HCT116 (cell line): ENCODE results near the gene CMIP.

Experiments used
- CTCF ChIP-seq, 3 experiments: fragments of 200-600 bp in 1 of 3; sonication (generic) in 1 of 3; IDR thresholded peaks in 2 of 3; conservative IDR thresholded peaks in 1 of 3; 2 replicates each; pipeline ENCODE4 v1.5.1; 2012 to 2017; ENCODE audit warnings: low read depth in 2 of 3, low read length in 2 of 3, antibody characterized with exemption in 1 of 3, borderline replicate concordance in 1 of 3, control low read depth in 1 of 3, mild to moderate bottlenecking in 1 of 3, mixed read lengths in 1 of 3, mixed run types in 1 of 3, moderate library complexity in 1 of 3; ENCODE audit not compliant: insufficient read depth in 1 of 3
- EZH2 ChIP-seq: fragments of 200-600 bp; sonication (generic); IDR thresholded peaks from 2 replicates; pipeline ENCODE4 v1.6.1; 2017; ENCODE audit warnings: antibody characterized with exemption, mixed run types
- EZH2phosphoT487 ChIP-seq: fragments of 200-600 bp; IDR thresholded peaks from 2 replicates; pipeline ENCODE4 v1.6.1; 2018; ENCODE audit warnings: antibody characterized with exemption, borderline replicate concordance
- POLR2A ChIP-seq: IDR thresholded peaks from 2 replicates; pipeline ENCODE4 v1.7.0; 2011; ENCODE audit warnings: borderline replicate concordance; ENCODE audit not compliant: insufficient read depth, insufficient read length; ENCODE audit errors: extremely low read depth
- REST ChIP-seq: IDR thresholded peaks from 2 replicates; pipeline ENCODE4 v1.6.1; 2012; ENCODE audit warnings: low read depth
- TCF7L2 ChIP-seq: IDR thresholded peaks from 2 replicates; pipeline ENCODE4 v1.7.0; 2011; ENCODE audit warnings: borderline replicate concordance, inconsistent platforms; ENCODE audit not compliant: insufficient read depth, insufficient read length; ENCODE audit errors: extremely low read depth
- YY1 ChIP-seq: IDR thresholded peaks from 2 replicates; pipeline ENCODE4 v1.6.1; 2011; ENCODE audit warnings: low read length, low read depth, moderate library complexity, mild to moderate bottlenecking; ENCODE audit not compliant: insufficient replicate concordance; ENCODE audit errors: extremely low read depth

DNA sequence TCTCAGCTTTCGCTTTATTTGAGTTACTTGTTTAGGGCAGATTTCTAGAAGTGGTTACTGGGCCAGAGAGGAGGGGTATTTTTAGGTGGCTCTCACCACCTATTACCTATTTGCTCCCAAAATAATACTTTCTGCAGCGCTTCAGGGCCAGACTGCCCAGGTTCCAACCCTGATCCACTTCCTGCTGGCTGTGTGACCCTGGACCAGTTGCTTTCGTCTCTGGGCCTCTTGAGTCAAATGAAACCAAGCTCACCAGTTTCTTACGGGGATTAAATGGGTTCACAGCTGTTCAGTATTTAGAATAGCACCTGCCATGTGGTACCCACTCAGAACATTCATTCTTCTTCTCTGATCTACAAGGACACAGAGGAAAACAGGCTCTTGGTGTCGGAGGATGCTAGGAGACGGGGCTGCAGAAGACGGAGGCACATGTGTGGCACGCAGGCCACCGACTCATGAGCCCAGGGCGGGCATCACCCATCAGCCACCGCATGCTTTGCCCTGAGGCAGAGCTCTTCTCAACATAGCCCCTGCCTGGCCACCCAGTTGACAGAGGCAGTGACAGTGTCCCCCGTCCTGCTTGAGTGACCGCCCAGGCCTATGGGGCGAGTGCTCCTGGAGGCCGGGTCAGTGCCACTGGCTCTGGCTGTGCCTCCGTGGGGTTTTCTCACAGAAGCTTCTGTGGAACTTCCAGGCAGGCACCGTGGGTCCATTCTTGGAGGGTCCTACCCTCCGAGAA lies 185.5 kb downstream of the CMIP start:
- TF ChIP-seq CTCF (IDR thresholded peaks at IDR 0.05 in 2 of 3, conservative IDR thresholded peaks at IDR 0.05 in 1 of 3; ENCODE audit: borderline replicate concordance in 1 of 3, insufficient read depth in 1 of 3, low read depth in 2 of 3, low read length in 2 of 3) (no peak), EZH2 (no peak), YY1 (no peak), POLR2A (no peak), REST (no peak), EZH2phosphoT487 (no peak), TCF7L2 (no peak)
